Measurements from ENCODE around the gene DEPP1.

Gene DEPP1

GRCh38 chr10:44951576-44952226 lies 26.9 kb downstream of the DEPP1 start:
- H3K79me2 ChIP-seq (ENCODE audit: insufficient read depth, low read depth) = no peaks in the 10 kb centered on the region
- H3K4me2 ChIP-seq = no peak overlapping the region
- no peaks in the 10 kb centered on the region for H3K36me3 ChIP-seq (ENCODE audit: insufficient read depth)
- TF ChIP-seq CTCF (conservative IDR thresholded peaks at IDR 0.05; ENCODE audit: low read depth, low read length) = no peak
- H3K27ac ChIP-seq = no peak overlapping the region
- no peak overlapping the region for H3K4me3 ChIP-seq (IDR thresholded peaks at IDR 0.05; ENCODE audit: insufficient read depth, low read depth, low read length)
- no peak overlapping the region for H3K9ac ChIP-seq
- no peaks in the 10 kb centered on the region for H3K4me1 ChIP-seq (ENCODE audit: low read depth, poor library complexity, severe bottlenecking)
- no peak overlapping the region for H2AFZ ChIP-seq (ENCODE audit: low read depth)
- H3K27me3 ChIP-seq (ENCODE audit: insufficient read depth, low read depth) = no peaks in the 10 kb centered on the region
- no peaks in the 10 kb centered on the region for H4K20me1 ChIP-seq (ENCODE audit: insufficient read depth)

- no peak overlapping the region for H3K4me2 ChIP-seq
- H3K27me3 ChIP-seq (ENCODE audit: insufficient read depth, low read depth) = no peaks in the 10 kb centered on the region
- no peak overlapping the region for H2AFZ ChIP-seq (ENCODE audit: low read depth)
- no peak overlapping the region for H3K27ac ChIP-seq
- H3K9ac ChIP-seq = no peak overlapping the region
- no peaks in the 10 kb centered on the region for H4K20me1 ChIP-seq (ENCODE audit: insufficient read depth)
- TF ChIP-seq CTCF (conservative IDR thresholded peaks at IDR 0.05; ENCODE audit: low read depth, low read length) = no peak
- H3K4me3 ChIP-seq (IDR thresholded peaks at IDR 0.05; ENCODE audit: insufficient read depth, low read depth, low read length) = no peak overlapping the region
- H3K79me2 ChIP-seq (ENCODE audit: insufficient read depth, low read depth) = no peaks in the 10 kb centered on the region
- H3K4me1 ChIP-seq (ENCODE audit: low read depth, poor library complexity, severe bottlenecking) = no peaks in the 10 kb centered on the region
- H3K36me3 ChIP-seq (ENCODE audit: insufficient read depth) = no peaks in the 10 kb centered on the region
Measured at GRCh38 chr10:44950326-44951225, 28.0 kb downstream of the DEPP1 start.

- no peak overlapping the region for H3K4me2 ChIP-seq
- no peaks in the 10 kb centered on the region for H4K20me1 ChIP-seq (ENCODE audit: insufficient read depth)
- TF ChIP-seq CTCF (conservative IDR thresholded peaks at IDR 0.05; ENCODE audit: low read depth, low read length) = no peak
- H3K4me1 ChIP-seq (ENCODE audit: low read depth, poor library complexity, severe bottlenecking) = peaks cover under 1% of the 10 kb centered on the region
- no peak overlapping the region for H3K9ac ChIP-seq
- H3K4me3 ChIP-seq (IDR thresholded peaks at IDR 0.05; ENCODE audit: insufficient read depth, low read depth, low read length) = no peak overlapping the region
- H3K27ac ChIP-seq = no peak overlapping the region
- no peaks in the 10 kb centered on the region for H3K79me2 ChIP-seq (ENCODE audit: insufficient read depth, low read depth)
- no peaks in the 10 kb centered on the region for H3K36me3 ChIP-seq (ENCODE audit: insufficient read depth)
- no peaks in the 10 kb centered on the region for H3K27me3 ChIP-seq (ENCODE audit: insufficient read depth, low read depth)
- H2AFZ ChIP-seq (ENCODE audit: low read depth) = no peak overlapping the region
Measured at GRCh38 chr10:44949915-44950314, 28.7 kb downstream of the DEPP1 start.

GRCh38 chr10:44949127-44949802 lies 29.3 kb downstream of the DEPP1 start:
- Histone ChIP-seq H3K36me3 (ENCODE audit: insufficient read depth) (no peaks in the 10 kb centered on the region), H3K27me3 (ENCODE audit: insufficient read depth, low read depth) (no peaks in the 10 kb centered on the region), H3K4me1 (ENCODE audit: low read depth, poor library complexity, severe bottlenecking) (peaks cover 6% of the 10 kb centered on the region), H2AFZ (ENCODE audit: low read depth) (no peak overlapping the region), H3K79me2 (ENCODE audit: insufficient read depth, low read depth) (no peaks in the 10 kb centered on the region), H3K9ac (no peak overlapping the region), H4K20me1 (ENCODE audit: insufficient read depth) (no peaks in the 10 kb centered on the region), H3K4me3 (IDR thresholded peaks at IDR 0.05; ENCODE audit: insufficient read depth, low read depth, low read length) (no peak overlapping the region), H3K4me2 (no peak overlapping the region), H3K27ac (no peak overlapping the region)
- TF ChIP-seq CTCF (conservative IDR thresholded peaks at IDR 0.05; ENCODE audit: low read depth, low read length) = no peak

Data from KMS-11 (cell line).